Skeletal muscle tissue (tissue), 4 donors: ENCODE data around the gene CYP27C1. TPM values are rescaled to one million over a fixed set of nuclear protein-coding genes. Genes with fewer than 3 reads are reported as not detected.

ENCODE experiments used
- H3K27ac ChIP-seq: one replicate; pipeline ENCODE4 v1.7.0; 2013; ENCODE audit warnings: mild to moderate bottlenecking, low read depth, low read length, inconsistent platforms
- H3K27me3 ChIP-seq, 3 donors: one replicate each; pipeline ENCODE4 v1.7.0; 2013; ENCODE audit warnings: low read length in 3 of 3; ENCODE audit not compliant: control insufficient read depth in 3 of 3, insufficient read depth in 3 of 3
- H3K36me3 ChIP-seq, 3 donors: one replicate each; pipeline ENCODE4 v1.7.0; 2013; ENCODE audit warnings: low read length in 3 of 3; ENCODE audit not compliant: control insufficient read depth in 3 of 3, insufficient read depth in 3 of 3
- H3K4me1 ChIP-seq, 3 donors: one replicate each; pipeline ENCODE4 v1.7.0; 2013; ENCODE audit warnings: low read length in 3 of 3, mild to moderate bottlenecking in 3 of 3; ENCODE audit not compliant: control insufficient read depth in 3 of 3, insufficient read depth in 3 of 3
- H3K4me3 ChIP-seq, 3 donors: one replicate each; pipeline ENCODE4 v1.7.0; 2013; ENCODE audit warnings: low read length in 3 of 3
- H3K9ac ChIP-seq, 3 donors: one replicate each; pipeline ENCODE4 v1.7.0; 2013; ENCODE audit warnings: low read length in 3 of 3, mild to moderate bottlenecking in 3 of 3, moderate library complexity in 2 of 3, low read depth in 1 of 3
- H3K9me3 ChIP-seq, 3 donors: one replicate each; pipeline ENCODE4 v1.7.0; 2013; ENCODE audit warnings: low read length in 3 of 3; ENCODE audit not compliant: control insufficient read depth in 3 of 3
- total RNA-seq: library from RNA; depleted of rRNA; stranded (reverse); fragments of >200 nt; gene quantifications from one replicate; pipeline ENCODE4 v1.2.3, GENCODE V29; 2014
- donor health status: Osteomylitis.

Gene CYP27C1
- total RNA-seq, 1 donor from 2014 or later = 2.6 TPM

DNA sequence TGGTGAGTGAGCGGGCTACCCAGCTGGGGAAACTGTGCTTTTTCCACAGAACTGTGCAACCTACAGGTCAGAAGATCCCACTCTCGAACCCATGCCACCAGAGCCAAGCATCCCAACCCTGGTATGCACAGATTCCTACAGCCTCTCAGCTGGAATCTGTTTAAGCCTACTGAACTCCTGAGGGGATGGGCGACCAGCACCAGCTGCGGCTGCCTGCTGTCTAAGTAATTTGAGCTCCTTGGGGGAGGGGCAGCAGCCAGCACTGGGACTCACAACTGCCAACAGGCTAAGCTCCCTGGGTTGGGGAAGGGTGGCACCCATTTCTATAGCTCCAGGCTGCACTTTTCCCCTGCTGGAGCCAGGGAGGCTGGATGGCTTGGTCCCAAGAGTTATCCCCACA is 11.8 kb downstream of the CYP27C1 start:
- no peaks in the 10 kb centered on the region for H3K36me3 ChIP-seq
- no peak overlapping the region for H3K27ac ChIP-seq
- no peaks in the 10 kb centered on the region for H3K27me3 ChIP-seq
- no peak overlapping the region for H3K9ac ChIP-seq
- H3K4me3 ChIP-seq = no peak overlapping the region
- H3K4me1 ChIP-seq = peaks cover 0 to 9% (median 5%) of the 10 kb centered on the region in 3 donors
- H3K9me3 ChIP-seq = no peaks in the 10 kb centered on the region

DNA sequence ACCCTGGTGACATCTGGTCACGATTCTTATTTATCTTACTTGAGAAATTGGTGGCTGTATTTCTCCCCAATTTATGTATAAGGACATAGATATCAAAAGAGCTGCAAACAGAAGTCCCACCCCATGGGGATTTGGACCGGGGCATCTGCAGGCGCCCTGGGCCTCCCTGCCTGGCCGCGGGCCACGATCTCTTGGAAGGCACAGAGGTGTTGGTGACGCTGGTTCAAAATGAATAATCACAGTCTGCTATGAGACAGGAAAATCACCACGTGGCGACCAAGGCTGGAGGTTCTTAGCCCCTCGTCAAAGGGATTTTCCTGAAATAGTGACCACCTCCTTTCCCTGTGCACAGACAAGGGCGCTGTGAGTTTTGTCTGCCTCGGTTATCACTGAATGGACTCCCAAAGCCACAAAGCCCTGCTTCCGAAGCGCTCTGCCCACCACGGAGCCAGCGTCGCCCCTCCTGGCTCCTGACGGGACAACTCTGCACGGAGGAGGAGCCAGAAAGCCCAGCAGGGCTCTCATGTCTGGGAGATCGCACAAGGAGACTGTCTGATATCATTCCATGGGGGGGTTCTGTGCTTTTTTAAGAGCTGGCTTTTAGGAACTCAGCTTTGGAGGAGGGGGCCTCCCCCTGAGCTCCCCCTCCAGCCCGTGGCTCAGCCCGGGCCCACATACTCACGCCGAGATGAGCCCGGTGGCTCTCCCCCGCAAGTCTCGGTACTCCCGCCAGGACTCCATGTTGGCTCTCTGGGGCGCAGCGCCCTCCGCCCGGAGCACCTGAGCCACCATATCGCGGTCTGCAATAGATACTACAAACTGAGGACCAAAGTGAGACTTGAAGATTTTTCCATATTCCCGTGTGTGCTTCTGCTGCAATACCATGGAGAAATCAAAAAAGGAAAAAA is 14.6 kb downstream of the CYP27C1 start:
- H3K27me3 ChIP-seq = no peaks in the 10 kb centered on the region
- H3K9ac ChIP-seq = no peak overlapping the region
- H3K9me3 ChIP-seq = no peaks in the 10 kb centered on the region
- H3K4me1 ChIP-seq = peaks cover 0 to 9% (median 5%) of the 10 kb centered on the region in 3 donors
- H3K36me3 ChIP-seq = no peaks in the 10 kb centered on the region
- H3K4me3 ChIP-seq = no peak overlapping the region
- no peak overlapping the region for H3K27ac ChIP-seq

DNA sequence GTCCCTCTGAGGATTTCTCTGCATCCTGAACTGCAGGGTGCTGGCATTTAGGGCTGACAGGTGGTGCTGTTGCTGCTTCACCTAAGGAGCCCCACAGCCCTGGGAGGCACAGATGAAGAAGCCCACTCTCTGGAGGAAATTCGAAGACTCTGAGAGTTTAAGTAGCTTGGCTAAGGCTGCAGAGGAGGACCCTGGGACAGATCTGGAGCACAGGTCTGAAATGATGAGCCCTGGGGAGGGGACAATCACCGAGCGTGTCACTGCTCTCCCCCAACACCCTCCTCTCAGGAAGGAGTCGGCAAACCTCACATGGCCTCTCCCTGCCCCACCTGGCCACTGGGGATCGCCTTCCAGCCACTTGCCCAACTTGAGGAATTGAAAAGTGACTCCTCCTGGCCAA is 18.6 kb downstream of the CYP27C1 start:
- Histone ChIP-seq H3K27ac (no peak overlapping the region), H3K36me3 (no peaks in the 10 kb centered on the region), H3K4me1 (peaks cover 0 to 7% (median 3%) of the 10 kb centered on the region in 3 donors), H3K4me3 (no peak overlapping the region), H3K9ac (no peak overlapping the region), H3K27me3 (no peaks in the 10 kb centered on the region), H3K9me3 (no peaks in the 10 kb centered on the region)

DNA sequence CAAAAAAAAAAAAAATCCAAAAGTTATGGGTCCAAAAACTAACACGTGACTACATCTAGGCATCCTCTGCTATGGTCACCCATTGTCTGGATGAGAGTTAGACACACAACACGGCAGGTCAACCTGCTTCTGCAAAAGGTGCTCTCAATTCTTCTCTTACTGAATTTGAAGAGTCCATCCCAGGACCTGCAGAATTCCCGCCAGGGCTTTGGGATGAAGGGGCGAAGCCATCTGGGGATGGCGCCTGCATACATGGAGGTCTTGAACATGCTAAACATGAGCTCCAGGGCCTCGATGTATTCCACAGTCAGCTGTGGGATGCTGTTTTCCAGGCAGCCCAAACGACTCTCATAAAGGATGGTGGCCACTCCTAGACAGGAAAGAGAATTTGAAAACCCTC is 19.1 kb downstream of the CYP27C1 start:
- H3K9me3 ChIP-seq = no peaks in the 10 kb centered on the region
- H3K27me3 ChIP-seq = no peaks in the 10 kb centered on the region
- no peaks in the 10 kb centered on the region for H3K36me3 ChIP-seq
- no peak overlapping the region for H3K4me3 ChIP-seq
- H3K27ac ChIP-seq = no peak overlapping the region
- H3K9ac ChIP-seq = no peak overlapping the region
- peaks cover 0 to 7% (median 3%) of the 10 kb centered on the region in 3 donors for H3K4me1 ChIP-seq

DNA sequence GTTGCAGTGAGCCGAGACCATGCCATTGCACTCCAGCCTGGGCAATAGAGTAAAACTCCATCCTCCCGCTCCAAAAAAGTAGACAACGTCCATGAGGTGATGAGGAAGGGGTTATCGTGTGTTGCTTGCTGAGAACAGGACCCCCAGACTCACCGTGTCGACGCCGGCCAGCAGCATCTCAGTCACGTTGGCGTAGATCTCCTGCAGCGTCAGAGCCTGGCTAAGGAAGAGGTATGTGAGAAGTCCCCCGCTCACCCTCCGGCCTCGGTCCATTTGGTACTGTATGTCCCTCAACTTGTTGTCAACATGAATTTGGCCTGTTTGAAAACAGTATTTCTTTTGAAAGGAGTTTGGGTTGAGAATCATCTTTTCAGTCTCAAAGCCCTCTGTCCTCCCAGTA is 20.9 kb downstream of the CYP27C1 start:
- Histone ChIP-seq H3K27ac (no peak overlapping the region), H3K36me3 (no peaks in the 10 kb centered on the region), H3K9ac (no peak overlapping the region), H3K4me3 (no peak overlapping the region), H3K27me3 (no peaks in the 10 kb centered on the region), H3K4me1 (peaks cover 10 to 16% (median 15%) of the 10 kb centered on the region in 3 donors), H3K9me3 (no peaks in the 10 kb centered on the region)

DNA sequence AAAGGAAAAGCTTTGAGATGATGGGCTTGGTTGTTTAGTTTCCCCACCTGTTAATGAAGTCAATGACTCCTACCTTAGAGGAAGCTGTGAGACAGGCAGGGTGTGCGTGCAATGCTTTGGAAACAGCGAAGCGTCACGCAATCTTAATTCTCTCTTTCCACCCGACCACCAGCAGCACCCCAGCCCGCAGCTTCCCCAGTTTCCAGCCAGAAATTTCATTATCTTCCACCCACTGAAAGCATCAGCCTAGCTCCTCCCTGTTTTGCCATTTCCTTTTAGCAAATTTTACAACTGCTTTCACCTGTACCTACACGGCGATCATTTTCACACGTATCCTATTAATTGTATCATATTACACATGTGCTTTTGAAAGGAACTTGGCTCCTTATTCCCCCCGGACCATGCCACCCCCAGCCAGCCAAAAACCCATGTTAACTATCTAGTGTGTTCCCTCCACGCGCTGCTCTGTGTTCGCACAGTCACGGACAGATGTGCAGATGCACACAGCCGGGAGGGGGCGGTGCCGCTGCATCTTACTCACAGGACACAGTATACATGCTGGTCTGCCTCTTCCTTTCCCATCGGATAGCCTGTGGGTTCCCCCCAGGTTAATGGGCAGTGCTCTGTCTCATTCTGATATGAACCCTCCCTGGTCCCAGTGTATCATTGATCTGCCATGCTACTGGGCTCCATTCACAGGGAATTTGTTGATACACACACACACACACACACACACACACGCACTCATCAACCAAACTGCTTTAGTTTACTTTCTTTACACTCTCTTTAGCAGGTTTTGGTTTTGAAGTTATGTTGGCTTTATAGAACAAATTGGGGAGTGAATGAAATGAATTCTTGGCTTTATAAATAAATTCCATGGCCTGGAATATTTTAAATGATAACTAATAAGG is 22.4 kb downstream of the CYP27C1 start:
- Histone ChIP-seq H3K9me3 (no peaks in the 10 kb centered on the region), H3K4me3 (peak overlapping the region in 1 of 3 donors; percentile 22), H3K27ac (no peak overlapping the region), H3K27me3 (no peaks in the 10 kb centered on the region), H3K9ac (peak overlapping the region in 2 of 3 donors; percentile 2 to 16), H3K36me3 (no peaks in the 10 kb centered on the region), H3K4me1 (peaks cover 14 to 27% (median 20%) of the 10 kb centered on the region in 3 donors)

DNA sequence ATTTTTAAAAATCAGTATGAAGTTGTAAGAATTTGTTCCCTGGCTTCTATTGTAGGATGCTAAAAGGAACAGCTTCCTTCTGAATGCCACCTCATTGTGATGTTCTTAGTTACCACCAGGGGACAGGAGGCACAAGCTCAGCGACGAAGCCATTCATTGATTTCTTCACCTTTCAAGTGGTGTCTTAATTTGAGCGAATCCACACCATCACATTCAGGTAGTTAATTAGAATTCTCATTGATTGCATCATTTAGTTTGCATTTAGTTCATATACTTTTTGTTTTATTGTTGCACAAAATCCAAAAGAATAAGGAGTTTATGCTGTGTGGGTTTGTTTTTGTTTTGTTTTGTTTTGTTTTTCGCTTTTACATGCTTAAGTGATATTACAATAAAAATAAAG is 23.1 kb downstream of the CYP27C1 start:
- Histone ChIP-seq H3K4me3 (no peak overlapping the region), H3K27ac (no peak overlapping the region), H3K9ac (peak overlapping the region in 1 of 3 donors; percentile 16), H3K27me3 (no peaks in the 10 kb centered on the region), H3K9me3 (no peaks in the 10 kb centered on the region), H3K4me1 (peaks cover 14 to 27% (median 20%) of the 10 kb centered on the region in 3 donors), H3K36me3 (no peaks in the 10 kb centered on the region)

DNA sequence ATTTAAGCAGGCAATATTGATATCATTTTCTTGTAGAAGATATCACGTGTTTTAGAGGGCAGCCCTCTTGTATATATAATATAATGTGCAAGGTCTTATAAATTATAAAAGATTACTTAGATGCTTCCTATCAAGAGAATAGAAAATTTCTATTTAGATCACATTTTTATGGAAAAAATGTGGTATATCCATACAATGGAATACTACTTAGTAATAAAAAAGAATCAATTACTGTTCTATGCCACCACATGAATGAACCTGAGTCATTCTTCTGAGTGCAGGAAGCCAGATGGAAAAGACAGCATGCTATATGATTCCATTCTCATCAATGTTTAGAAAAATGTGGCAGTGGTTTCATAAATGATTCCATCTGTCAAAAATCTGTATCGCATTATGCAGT is 23.6 kb downstream of the CYP27C1 start:
- no peak overlapping the region for H3K9ac ChIP-seq
- no peak overlapping the region for H3K27ac ChIP-seq

DNA sequence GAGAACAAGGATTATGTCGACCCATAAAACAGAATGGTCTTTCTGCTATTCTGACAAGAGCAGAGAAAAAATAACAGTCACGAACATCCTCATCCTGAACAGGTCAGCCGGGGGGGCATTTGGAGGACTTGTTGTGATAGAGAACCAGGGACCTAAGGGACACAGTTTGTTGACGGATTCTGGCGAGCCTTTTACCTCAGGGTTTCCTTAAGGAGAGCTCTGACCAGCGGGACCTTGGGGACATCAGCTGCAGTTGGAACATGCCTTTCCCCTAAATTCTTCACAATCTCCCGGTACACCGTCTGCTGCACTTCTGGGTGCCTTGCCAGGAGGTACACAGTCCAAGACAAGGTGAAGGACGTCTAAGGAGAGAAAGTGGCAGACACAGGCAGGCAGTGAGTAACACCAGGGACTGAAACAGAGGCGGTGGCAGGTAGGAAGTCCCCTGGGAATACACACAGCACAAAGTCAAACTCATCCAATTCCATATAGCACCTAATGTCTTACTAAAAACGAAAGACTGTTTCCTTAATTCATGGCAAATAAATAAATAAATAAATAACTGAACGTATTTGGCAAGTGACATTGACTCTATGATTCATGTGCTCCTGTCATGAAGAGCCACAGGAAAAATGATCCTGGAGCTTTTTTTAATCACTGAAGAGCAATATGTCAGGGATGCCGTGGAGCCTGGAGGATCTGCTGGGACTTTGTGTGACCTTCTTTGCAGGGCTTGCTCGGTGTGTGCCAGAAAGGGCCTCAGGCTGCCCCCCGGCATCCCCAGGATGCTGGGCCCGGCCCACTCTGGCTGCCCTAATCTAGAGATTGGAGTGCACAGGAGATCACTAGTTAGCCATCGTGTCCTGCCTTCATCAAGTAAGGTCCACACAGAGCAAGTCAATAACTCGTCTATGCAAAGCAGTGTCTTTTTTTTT is 24.7 kb downstream of the CYP27C1 start:
- Histone ChIP-seq H3K9me3 (no peaks in the 10 kb centered on the region), H3K27ac (peak overlapping the region; percentile 5), H3K4me1 (peaks cover 14 to 32% (median 20%) of the 10 kb centered on the region in 3 donors), H3K9ac (peak overlapping the region in 1 of 3 donors; percentile 45), H3K36me3 (no peaks in the 10 kb centered on the region), H3K27me3 (no peaks in the 10 kb centered on the region), H3K4me3 (peak overlapping the region in 2 of 3 donors; percentile 8 to 45)

More for the DNA sequence above, 23.6 kb downstream of the CYP27C1 start:
- Histone ChIP-seq H3K4me1 (peaks cover 14 to 29% (median 20%) of the 10 kb centered on the region in 3 donors), H3K36me3 (no peaks in the 10 kb centered on the region), H3K4me3 (no peak overlapping the region), H3K27me3 (no peaks in the 10 kb centered on the region), H3K9me3 (no peaks in the 10 kb centered on the region)
